HG02870 (cell line): ENCODE results near the gene PRKAG3.
"Not testable (repeated sequence)": the region's sequence is repeated elsewhere in the genome, so short reads cannot be mapped to it uniquely, and the experiment has no call there.

Experiments used
- ATAC-seq: cut with Tn5 transposase; IDR thresholded peaks from one replicate; pipeline ENCODE4 v1.9.1; 2021; ENCODE audit warnings: mild to moderate bottlenecking, moderate library complexity; ENCODE audit not compliant: unreplicated experiment

PRKAG3 gene

GRCh38 chr2:218844334-218844733 lies 12.7 kb upstream of the PRKAG3 start:
- ATAC-seq, result not testable (repeated sequence)

DNA sequence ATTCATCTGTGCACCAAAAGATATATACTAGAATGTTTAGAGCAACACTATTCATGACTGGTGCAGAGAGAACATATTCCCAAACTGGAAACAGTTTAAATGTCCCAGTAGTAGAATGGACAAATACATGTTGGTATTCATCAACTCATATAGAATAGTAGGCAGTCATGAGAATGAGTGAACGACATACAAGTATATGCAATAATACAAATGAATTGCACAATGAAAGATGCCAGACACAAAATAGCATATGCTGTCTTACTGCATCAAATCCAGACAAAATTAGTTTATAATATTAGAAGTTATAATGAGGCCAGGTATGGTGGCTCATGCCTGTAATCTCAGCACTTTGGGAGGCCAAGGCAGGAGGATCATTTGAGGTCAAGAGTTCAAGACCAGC lies 8.3 kb upstream of the PRKAG3 start:
- no peak for ATAC-seq

GRCh38 chr2:218839430-218839829 lies 7.8 kb upstream of the PRKAG3 start:
- ATAC-seq, result no peak

- no peak for ATAC-seq
Observed at GRCh38 chr2:218837495-218837894, 5.9 kb upstream of the PRKAG3 start.

DNA sequence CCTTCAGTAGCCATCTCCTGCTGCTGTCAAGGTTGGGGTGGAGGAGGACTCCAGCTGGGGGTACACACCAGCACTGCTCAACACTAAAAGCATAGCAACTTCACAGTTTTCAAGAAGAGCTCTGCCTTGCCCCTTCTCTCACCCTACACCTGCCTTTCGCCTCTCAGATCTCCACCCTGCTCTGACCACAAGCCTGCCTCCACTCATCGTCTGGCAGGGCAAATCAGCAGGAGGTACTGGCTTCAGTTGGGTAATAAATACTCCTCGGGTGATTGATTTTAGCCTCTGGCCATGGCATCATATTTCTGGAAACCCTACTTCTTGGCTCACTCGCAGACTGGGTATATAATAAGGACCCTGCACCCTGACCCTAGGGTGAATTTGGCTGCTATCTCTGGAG lies 3.1 kb upstream of the PRKAG3 start:
- no peak for ATAC-seq

GRCh38 chr2:218833023-218833609 lies 1.5 kb upstream of the PRKAG3 start:
- no peak for ATAC-seq

GRCh38 chr2:218832520-218832919 lies 917 bp upstream of the PRKAG3 start:
- no peak for ATAC-seq

DNA sequence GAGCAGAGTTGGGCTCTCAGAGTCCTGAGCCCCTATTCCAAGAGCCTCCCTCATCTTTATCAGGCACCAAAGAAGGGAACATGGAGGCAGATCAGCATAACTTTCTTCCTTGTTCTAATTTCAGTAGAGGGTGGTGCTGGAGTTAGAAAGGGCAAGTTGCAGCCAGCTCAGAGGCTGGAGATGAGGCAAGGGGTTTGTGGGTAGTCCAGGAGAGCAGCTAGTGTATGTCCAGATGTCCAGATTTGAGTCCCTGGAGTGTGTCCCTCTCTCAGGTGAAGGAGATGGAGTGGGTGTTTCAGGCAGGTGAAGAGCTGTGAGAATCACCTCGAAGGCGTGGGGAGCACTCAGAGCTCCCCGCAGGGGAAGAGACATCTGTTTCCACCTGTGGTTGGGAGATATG lies 478 bp upstream of the PRKAG3 start:
- ATAC-seq, result no peak

DNA sequence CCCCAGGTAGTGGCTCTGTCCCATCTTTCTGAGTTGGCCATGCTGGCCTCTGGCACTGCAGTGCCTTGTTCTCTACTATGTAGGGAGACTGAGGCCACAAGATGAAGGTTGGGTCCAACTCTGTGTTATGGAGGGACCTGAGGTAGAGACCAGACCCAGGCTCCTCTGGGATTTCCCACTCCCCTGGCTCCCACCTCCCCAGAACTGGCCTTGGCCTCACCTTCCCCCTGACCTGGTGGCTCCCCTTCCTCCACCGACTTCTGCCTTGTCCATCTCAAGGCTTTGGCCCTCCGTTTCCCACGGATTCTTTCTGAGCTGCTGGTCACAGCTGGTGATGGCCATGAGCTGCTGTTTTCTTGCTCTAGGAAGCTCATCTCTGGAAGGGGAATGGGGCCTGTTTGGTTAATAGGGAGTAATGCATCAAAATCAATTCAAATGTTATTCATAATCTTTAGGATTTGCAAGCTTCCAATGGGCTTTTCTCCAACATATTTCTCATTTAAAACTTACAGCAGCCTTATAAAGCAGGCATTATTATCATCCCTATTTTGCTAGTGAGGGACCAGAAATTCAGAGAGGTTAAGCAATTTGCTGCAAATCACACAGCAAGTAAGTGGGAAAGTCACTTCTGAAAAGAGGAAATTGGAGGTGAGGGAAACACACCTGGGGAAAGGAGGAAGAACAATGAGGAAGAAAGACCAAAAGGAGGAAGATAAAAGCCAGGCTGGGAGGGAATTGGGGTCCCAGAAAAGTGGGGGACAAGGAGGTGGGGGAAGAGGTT lies 887 bp downstream of the PRKAG3 start:
- ATAC-seq, result no peak

- no peak for ATAC-seq
Observed at GRCh38 chr2:218829868-218830451, 1.6 kb downstream of the PRKAG3 start.

DNA sequence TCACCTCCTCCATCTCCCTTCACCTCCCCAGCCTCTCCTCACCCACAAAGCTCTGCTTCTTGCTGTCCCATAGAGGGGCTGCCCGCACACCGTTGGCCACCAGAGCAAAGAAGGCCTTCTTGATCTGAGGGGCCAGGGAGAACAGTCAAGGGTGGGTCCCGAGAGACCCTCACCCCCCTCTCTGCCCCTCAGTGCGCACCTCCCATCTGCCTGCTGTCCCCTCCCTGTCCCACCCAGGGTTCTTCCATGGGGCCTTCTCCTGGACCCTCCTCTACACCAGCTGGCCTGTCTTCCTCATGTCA lies 3.2 kb downstream of the PRKAG3 start:
- no peak for ATAC-seq

DNA sequence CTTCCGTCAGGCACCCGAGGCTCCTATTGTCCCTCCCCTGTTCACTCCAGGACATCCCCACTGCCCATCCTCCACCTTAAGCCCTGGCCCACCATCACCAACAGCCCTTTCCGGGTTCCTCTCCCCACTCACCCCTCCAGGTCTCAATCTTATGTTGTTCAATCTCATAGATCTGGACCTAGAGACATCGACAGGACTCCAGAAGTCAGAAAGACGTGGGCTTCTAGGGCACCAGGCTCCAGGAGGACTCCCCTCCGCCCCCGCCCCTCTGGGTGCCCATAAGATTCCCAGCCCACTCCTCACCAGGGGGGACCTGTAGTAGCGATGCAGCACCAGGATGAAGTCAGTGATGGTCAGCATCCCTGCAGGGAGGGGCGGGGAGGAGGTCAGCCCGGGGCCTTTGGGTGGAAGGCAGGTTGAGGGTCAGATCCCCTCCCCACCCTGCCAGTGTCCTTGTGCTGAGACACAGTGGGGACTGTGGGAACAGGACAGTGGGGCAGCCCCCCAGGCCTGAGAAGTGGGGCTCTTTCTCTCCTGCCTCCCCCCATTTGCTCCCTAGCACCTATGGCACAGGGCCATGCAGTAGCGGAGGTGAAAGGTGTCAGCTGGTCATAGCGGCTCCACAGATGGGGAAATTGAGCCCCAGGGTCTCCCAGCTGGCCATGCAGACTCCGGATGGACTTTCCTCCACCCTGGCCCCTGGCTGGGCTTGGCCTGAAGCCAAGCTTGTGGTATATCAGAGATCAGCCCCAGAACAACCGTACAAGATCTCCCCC lies 3.7 kb downstream of the PRKAG3 start:
- ATAC-seq, result no peak

DNA sequence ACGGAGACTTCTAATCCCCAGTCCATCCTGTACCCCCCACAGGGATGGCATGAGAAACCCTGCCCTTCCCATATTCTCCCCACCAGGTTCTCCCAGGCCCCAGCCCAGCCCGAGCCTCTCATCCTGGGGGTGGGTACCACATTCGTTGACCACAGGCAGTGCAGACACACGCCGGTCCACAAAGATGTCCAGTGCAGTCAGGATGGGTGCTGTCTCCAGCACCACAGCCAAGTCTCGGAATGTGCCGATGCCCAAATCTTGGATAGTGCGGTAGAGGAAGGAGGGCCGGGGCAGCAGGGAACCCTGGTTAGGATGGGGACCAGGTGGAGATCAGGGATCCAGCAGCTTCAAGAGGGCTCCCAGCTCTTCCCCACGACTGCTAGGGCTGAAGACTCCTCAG lies 4.8 kb downstream of the PRKAG3 start:
- ATAC-seq, result no peak

DNA sequence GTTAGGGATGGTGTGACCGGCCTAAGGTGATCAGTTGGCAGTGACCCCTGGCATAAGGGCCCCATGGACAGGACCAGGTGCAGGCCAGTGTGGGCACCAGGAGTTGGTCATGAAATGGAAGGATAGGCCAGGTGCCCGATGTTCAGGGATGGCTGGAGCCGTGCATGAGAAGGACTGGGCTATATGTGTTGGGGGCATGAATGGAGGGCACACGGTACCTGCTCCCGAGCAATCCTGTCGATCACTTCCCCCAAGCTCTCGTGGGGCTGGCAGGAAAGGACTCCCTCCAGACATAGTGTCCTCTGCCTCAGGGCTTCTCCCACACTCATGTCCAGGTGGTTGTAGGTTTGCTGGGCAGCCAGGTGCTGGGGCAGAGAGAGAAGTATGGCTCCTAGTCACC lies 7.6 kb downstream of the PRKAG3 start:
- no peak for ATAC-seq

- no peak for ATAC-seq
Observed at GRCh38 chr2:218823196-218823855, 8.3 kb downstream of the PRKAG3 start.

DNA sequence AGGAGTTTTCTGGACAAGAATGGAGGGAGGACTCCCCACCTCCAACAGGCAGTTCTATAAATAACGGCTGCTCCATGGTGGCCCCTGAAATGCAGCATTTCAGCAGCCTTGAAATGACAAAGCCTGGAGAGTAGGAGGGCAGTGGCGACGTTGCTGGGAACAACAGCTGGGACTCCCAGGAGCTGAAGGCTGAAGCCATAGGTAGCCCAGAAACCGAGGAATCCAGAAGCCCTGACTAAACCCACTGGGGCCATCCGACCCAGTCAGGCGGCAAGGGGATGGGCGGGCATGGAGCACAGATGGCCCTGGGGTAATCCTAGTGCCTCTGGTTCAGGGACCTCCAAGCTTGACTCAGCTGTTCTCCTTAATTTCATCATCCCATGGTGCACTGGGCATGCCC lies 9.0 kb downstream of the PRKAG3 start:
- ATAC-seq, result no peak

DNA sequence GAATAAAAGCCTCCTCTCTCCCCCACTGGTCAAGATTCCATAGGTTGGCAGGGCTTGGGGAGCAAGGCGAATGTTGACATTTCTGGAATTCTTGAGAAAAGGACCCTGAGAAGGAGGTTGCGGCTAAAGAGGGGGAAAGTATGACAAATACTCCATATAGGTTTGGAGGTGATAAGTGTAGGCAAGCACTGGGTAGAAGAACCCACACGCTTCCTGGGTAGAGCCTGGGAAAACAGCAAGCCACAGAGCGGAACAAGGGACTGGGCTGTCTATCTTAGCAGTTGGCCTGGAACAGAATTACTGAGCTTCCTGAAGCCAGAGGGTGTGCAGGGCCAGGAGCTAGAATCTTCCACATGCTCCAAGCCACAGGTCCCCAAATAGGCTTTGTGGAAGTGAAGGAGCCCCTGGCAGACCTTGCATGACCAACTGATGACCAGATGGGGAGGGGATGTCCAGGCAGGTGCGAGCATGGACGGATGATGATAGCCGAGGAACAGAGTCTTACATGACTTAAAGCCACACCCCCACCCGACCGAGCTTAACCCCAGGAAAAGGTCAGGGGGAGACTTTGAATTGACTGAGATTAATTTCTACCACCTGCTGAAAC lies 9.9 kb downstream of the PRKAG3 start:
- no peak for ATAC-seq

- no peak for ATAC-seq
Observed at GRCh38 chr2:218820746-218821369, 10.7 kb downstream of the PRKAG3 start.

GRCh38 chr2:218819093-218819492 lies 12.5 kb downstream of the PRKAG3 start:
- ATAC-seq, result no peak

DNA sequence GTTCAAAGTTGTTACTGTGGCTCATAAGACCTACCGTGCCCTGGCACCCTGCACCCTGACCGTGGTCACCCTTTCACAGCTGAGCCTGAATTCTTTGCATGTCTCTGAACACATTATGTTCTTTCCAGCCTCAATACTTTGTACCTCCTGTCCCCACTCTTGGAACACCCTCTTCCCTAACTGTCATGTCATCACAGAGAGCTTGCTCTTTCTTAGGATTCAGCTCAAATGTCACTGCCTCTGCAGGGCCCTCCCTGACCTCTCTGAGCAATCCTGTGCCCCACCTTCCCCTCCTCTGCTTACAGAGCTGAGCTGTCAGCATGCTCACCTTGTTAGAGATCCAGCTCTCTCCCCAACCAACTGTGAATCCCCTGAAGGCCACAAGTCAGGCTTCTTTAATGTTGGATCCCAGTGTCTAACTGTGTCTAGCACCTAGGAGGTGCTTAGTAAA lies 15.0 kb downstream of the PRKAG3 start:
- ATAC-seq, result no peak
